Vagina (tissue), 2 donors: Measurements from ENCODE around the gene GBP7. TPM values are rescaled to one million over a fixed set of nuclear protein-coding genes. Genes with fewer than 3 reads are reported as not detected.

Source experiments
- DNase-seq, 2 donors: peaks; one replicate each; pipeline ENCODE4 v3.0.0-alpha.2; 2017; ENCODE audit errors: extremely low spot score in 2 of 2
- H3K27ac ChIP-seq: fragments of 200-600 bp; sonication (generic); one replicate; pipeline ENCODE4 v1.5.1; 2019
- H3K27me3 ChIP-seq: fragments of 200-600 bp; sonication (generic); one replicate; pipeline ENCODE4 v1.5.1; 2019
- H3K36me3 ChIP-seq, 2 donors: fragments of 200-600 bp; sonication (generic); one replicate each; pipeline ENCODE4 v1.5.1; 2017 to 2019
- H3K4me1 ChIP-seq: fragments of 200-600 bp; sonication (generic); one replicate; pipeline ENCODE4 v1.5.1; 2019
- H3K4me3 ChIP-seq, 2 donors: fragments of 200-600 bp; sonication (generic); 1 replicate in 1 of 2; 2 replicates in 1 of 2; pipeline ENCODE4 v1.5.1; 2016 to 2019
- H3K9me3 ChIP-seq: fragments of 200-600 bp; sonication (generic); one replicate; pipeline ENCODE4 v1.5.1; 2019
- CTCF ChIP-seq, 3 experiments: fragments of 450-650 bp in 2 of 3; fragments of 200-600 bp in 1 of 3; sonication (generic) in 1 of 3; IDR thresholded peaks; one replicate each; pipeline ENCODE4 v1.5.1; 2017 to 2019; ENCODE audit warnings: antibody characterized with exemption in 3 of 3, mild to moderate bottlenecking in 2 of 3, moderate library complexity in 2 of 3
- POLR2A ChIP-seq, 2 donors: fragments of 450-650 bp; IDR thresholded peaks; one replicate each; pipeline ENCODE4 v1.6.1; 2017; ENCODE audit warnings: antibody characterized with exemption in 2 of 2, mild to moderate bottlenecking in 2 of 2, moderate library complexity in 2 of 2
- POLR2AphosphoS5 ChIP-seq, 2 donors: sonication (generic); formaldehyde crosslinking; IDR thresholded peaks; one replicate each; pipeline ENCODE4 v1.9.0; 2017; ENCODE audit warnings: antibody characterized with exemption in 2 of 2, mild to moderate bottlenecking in 2 of 2, low read depth in 1 of 2; ENCODE audit not compliant: insufficient read depth in 1 of 2
- intact Hi-C: fragments of 100-400 bp; cut with DNase I; formaldehyde crosslinking; loops from one replicate; pipeline ENCODE4 v1.15.1; 2023
- total RNA-seq: library from RNA; depleted of rRNA; stranded (reverse); fragments of >200 nt; gene quantifications from one replicate; pipeline ENCODE4 v1.2.3, GENCODE V29; 2016

Gene GBP7
- total RNA-seq, 1 donor from 2014 or later = not detected

GRCh38 chr1:89112871-89113613 is 62.8 kb downstream of the GBP7 start:
- H3K27ac ChIP-seq = no peak overlapping the region
- peaks cover 0 to 93% of the 10 kb centered on the region in 2 donors for H3K36me3 ChIP-seq
- TF ChIP-seq CTCF (IDR thresholded peaks at IDR 0.05) (no peak), POLR2A (IDR thresholded peaks at IDR 0.05) (no peak), POLR2AphosphoS5 (IDR thresholded peaks at IDR 0.05; ENCODE audit: insufficient read depth in 1 of 2, low read depth in 1 of 2) (no peak)
- no peak overlapping the region for H3K4me3 ChIP-seq
- no peaks in the 10 kb centered on the region for H3K27me3 ChIP-seq
- no peak for DNase-seq
- intact Hi-C loops = no loop called here
- no peaks in the 10 kb centered on the region for H3K4me1 ChIP-seq
- no peaks in the 10 kb centered on the region for H3K9me3 ChIP-seq

DNA sequence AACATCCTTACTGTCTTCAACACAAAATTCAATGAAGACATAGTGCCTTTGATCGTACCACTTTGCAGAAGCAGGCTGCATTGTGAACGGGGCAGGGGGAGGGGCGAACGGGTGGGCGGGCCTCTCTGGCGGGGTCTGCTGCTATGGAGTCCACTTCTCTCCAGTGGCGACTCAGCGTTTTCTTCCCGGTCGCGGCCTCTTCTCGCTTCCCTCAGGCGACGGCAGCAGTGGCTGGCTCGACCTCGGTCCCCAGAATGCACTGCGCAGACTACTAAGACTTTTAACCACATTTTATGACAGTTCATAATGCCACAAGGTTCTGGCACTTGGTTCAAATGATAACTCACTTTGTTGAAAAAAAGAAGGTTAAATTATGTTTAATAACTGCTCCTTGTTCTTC is 71.1 kb downstream of the GBP7 start:
- Histone ChIP-seq H3K36me3 (peaks cover 0 to 52% of the 10 kb centered on the region in 2 donors), H3K4me3 (no peak overlapping the region), H3K27me3 (no peaks in the 10 kb centered on the region), H3K4me1 (no peaks in the 10 kb centered on the region), H3K27ac (no peak overlapping the region), H3K9me3 (no peaks in the 10 kb centered on the region)
- intact Hi-C loops = no loop called here
- no peak for DNase-seq
- TF ChIP-seq POLR2AphosphoS5 (IDR thresholded peaks at IDR 0.05; ENCODE audit: insufficient read depth in 1 of 2, low read depth in 1 of 2) (no peak), CTCF (IDR thresholded peaks at IDR 0.05) (no peak), POLR2A (IDR thresholded peaks at IDR 0.05) (no peak)

- peaks cover 0 to 47% of the 10 kb centered on the region in 2 donors for H3K36me3 ChIP-seq
Observed at GRCh38 chr1:89104147-89104546, 71.7 kb downstream of the GBP7 start.

DNA sequence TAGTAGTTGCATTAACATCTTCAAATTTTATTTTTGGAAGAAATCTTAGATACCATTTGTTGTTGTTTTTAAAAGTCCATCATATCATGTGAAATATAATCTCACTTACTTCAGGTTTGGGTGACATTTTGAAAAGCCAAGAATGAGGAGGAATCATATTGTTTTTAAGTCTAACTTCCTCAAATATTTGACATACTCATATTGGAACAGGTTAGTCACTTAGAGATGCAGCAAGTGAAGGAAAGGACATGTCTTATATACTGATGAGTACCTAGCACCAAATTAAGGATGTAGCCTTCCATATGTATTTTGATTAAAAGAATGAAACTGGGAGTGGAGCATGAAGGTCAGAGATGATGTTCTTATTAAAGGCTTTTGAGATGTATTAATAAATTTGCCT is 73.8 kb downstream of the GBP7 start:
- H3K9me3 ChIP-seq = no peaks in the 10 kb centered on the region
- H3K27me3 ChIP-seq = no peaks in the 10 kb centered on the region
- TF ChIP-seq POLR2AphosphoS5 (IDR thresholded peaks at IDR 0.05; ENCODE audit: insufficient read depth in 1 of 2, low read depth in 1 of 2) (no peak), POLR2A (IDR thresholded peaks at IDR 0.05) (no peak), CTCF (IDR thresholded peaks at IDR 0.05) (no peak)
- no peak overlapping the region for H3K4me3 ChIP-seq
- DNase-seq = no peak
- H3K4me1 ChIP-seq = no peaks in the 10 kb centered on the region
- H3K36me3 ChIP-seq = peaks cover 0 to 26% of the 10 kb centered on the region in 2 donors
- no peak overlapping the region for H3K27ac ChIP-seq
- intact Hi-C loops = no loop called here

More at GRCh38 chr1:89104147-89104546, 71.7 kb downstream of the GBP7 start:
- no peaks in the 10 kb centered on the region for H3K27me3 ChIP-seq
- H3K4me1 ChIP-seq = no peaks in the 10 kb centered on the region
- TF ChIP-seq POLR2A (IDR thresholded peaks at IDR 0.05) = no peak
- TF ChIP-seq POLR2AphosphoS5 (IDR thresholded peaks at IDR 0.05; ENCODE audit: insufficient read depth in 1 of 2, low read depth in 1 of 2) = no peak
- TF ChIP-seq CTCF (IDR thresholded peaks at IDR 0.05) = no peak
- H3K27ac ChIP-seq = no peak overlapping the region
- H3K4me3 ChIP-seq = no peak overlapping the region
- no peak for DNase-seq
- intact Hi-C loops = no loop called here
- no peaks in the 10 kb centered on the region for H3K9me3 ChIP-seq

DNA sequence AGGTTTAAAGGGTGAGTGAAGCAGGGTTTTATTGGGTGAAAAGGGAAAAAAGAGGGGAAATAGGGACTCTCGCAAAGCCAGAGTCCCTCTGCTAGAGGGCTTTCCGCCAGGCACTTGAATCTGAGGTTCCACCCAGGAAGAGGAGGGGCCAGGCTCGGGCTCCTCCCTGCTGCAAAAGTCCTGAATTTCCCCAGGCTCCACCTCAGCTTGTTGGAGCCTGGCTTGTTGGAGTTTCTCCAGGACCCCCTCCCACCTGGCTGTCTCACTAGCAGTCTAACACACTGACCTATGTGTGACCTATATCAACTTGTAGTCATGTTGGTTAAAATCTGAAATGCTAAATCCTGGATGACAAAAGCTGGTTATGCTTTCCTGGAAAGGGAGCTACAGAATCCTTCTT is 75.4 kb downstream of the GBP7 start:
- H3K27me3 ChIP-seq = no peaks in the 10 kb centered on the region
- no peak for DNase-seq
- H3K36me3 ChIP-seq = peaks cover 0 to 11% of the 10 kb centered on the region in 2 donors
- H3K4me3 ChIP-seq = no peak overlapping the region
- no peak for TF ChIP-seq CTCF (IDR thresholded peaks at IDR 0.05)
- no peak for TF ChIP-seq POLR2A (IDR thresholded peaks at IDR 0.05)
- no peak for TF ChIP-seq POLR2AphosphoS5 (IDR thresholded peaks at IDR 0.05; ENCODE audit: insufficient read depth in 1 of 2, low read depth in 1 of 2)
- intact Hi-C loops = no loop called here
- H3K9me3 ChIP-seq = no peaks in the 10 kb centered on the region
- H3K4me1 ChIP-seq = no peaks in the 10 kb centered on the region
- H3K27ac ChIP-seq = no peak overlapping the region
